COR-L47 (cell line): ENCODE measurements around the gene TANC1.

Experiments
- DNase-seq: peaks from one replicate; lab custom pipeline; 2025; lab: John Stamatoyannopoulos, UW

The TANC1 gene

GRCh38 chr2:158962074-158962473 is 6.4 kb upstream of the TANC1 start:
- no peak for DNase-seq

- DNase-seq, result no peak
Measured at GRCh38 chr2:158963071-158963470, 5.4 kb upstream of the TANC1 start.

DNA sequence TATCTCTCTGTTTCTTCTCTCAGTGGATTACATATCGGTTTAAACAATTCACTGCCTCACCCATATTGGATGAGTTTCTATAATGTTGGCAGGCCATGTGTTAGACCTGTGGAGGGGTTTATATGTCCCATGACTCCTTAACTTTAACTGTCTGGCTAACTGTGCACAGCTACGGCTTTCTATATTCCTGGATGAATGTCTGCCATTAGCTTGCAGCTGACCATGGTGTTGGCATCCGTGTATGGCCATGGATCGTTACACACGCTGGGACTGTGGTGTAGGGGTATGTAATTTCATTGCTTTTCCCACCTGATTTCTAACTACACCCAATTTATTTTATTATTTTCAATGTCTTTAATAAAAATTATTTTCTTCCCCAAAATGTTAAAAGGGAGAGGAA is 3.3 kb upstream of the TANC1 start:
- DNase-seq, result no peak

- DNase-seq, result no peak
Measured at GRCh38 chr2:158965641-158966040, 2.8 kb upstream of the TANC1 start.

DNA sequence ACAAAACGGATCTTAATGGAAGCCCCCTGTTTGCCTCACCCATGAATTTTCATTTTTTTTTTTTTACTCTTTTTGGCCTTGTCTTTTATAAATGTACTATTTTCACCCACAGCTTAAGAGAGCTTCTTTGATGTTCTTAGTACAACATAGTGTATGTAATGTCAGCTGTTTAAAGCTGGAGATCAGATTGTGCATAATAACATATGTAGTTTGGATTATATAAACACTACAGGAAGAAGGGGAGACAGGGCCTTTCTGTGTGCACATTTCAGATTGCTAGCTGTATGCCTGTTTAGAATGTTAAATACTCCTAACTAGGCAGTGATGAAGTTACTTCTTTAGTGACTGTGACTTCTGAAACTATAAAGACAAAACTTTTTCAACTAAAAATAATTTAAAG is 2.1 kb upstream of the TANC1 start:
- DNase-seq, result no peak

DNA sequence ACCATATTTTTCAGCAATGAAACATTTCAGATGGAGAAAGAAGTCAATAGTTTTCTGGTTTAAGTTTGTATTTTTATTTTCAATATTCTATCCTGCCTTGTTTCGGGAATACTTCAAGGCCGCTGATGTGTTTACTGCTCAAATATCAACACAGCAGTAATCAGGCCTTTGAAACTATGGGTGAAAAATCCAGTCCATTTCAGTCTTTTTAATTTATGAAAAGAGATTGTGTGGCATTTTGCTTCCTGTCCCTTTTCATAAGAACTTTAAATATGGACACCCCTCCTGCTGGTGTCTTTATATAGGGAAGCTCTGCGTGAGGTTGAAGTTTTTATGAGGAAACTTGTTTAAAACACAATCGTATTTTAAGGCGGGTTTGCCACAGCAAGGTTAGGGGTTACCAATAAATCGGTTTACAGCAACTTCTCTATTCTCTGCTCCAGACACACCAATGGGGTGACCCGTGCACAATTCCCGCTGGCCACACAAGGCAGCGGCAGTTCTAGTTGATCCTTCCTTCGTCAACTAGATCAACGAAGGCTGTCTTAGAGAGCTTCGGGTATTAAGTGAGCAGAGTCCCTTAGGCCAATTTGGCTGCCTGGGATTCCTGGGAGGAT is 1.2 kb upstream of the TANC1 start:
- no peak for DNase-seq

DNA sequence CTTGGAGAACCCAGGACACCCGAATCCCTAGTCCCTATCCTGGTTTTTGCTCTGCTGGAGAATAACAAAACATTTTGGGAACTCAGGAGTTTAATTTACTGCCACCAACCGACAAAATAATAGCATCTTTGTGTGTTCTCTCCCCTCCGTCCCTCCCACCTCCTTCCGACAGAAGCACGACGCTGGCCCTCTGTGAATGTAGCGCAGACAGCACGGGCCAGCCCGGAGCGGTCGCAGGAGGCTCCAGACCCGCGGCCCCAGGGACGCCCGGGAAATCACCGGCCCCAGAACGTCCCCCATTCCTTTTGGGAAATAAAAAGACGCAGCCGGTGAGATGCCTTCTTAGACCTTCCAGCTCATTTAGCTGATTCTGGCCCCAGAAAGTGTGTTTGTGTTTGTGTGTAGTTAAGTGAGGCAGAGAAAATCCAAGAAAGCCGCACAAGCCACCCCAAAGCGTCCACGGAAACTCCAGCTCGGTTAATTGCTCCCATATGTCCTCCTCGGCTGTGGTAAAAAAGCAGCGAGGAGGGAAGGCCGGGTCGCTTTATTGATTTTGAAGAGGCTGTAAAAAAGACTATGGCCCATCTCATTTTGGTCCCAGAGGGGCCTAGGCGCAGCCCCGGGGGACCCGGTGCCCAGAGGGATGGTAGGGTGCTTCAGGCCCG is 577 bp upstream of the TANC1 start:
- DNase-seq, result peak; percentile 40

DNA sequence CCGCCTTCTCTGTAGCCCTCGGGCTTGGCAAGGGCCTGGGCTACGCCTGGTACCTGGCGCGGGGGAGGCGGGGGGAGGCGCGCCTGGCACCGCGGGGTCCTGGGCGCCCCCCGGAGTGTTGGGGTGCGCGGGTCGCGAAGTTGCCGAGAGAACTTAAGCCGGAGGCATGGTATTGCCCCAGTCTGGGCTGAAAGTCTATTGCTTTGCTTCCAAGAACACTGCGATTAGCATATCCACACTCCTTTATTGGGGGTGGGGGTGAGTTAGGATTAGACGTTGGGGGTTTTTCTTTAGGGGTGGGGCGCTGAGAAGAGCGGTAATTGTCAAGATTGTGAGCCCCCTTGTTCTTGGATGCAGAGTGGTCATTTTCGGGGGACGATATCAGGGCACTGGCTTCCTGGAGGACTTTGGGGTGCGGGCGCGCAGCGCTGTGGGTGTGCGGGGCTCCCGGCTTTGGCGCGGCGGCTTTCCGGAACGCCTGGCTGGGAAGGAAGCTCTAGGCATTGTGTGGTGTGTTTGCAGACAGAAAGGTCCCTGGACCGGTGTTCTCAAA is 798 bp downstream of the TANC1 start:
- DNase-seq, result no peak

GRCh38 chr2:158969715-158970240 is 1.3 kb downstream of the TANC1 start:
- no peak for DNase-seq

GRCh38 chr2:158970241-158970751 is 1.9 kb downstream of the TANC1 start:
- DNase-seq, result no peak

DNA sequence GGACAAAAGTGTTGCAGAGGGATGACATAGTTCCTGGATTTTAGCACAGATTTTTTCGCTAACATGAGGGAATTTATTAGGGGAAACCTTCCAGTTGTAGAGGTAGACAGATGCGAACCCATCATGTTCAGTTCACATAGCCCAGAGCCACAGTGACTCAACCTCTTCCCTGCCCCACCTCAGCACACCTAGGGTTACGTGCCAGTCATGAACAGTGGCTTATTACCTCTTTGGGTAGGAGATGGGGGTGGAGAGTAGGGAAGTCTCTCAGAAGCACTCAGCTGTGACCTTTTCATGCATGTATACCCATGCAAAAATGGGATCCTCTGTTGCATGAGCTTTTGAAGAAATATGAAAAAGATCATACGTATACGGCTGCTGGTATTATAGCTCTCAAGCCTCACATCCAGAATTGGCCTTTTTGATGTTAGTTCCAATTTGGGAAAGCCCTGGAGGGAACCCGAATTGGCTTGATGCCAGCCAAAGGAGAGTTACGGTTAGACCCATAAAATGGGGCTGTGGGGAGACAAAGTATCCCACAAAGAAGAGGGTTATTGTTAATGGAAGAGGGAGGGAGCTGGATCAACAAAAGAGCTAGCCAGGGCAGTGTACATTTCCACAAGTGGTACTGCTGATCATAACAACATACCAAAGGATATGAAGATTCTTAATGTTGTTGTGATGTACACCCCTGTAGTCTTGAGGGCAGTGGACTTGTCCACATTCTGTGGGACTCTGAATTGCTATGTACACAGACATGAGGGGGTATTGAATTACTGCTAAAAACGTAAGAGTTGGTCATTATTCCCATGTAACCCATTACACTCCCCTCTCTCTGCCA is 4.9 kb downstream of the TANC1 start:
- DNase-seq, result peak; percentile 72

GRCh38 chr2:158975271-158975921 is 7.0 kb downstream of the TANC1 start:
- DNase-seq, result no peak

GRCh38 chr2:158979772-158980171 is 11.3 kb downstream of the TANC1 start:
- DNase-seq, result no peak

DNA sequence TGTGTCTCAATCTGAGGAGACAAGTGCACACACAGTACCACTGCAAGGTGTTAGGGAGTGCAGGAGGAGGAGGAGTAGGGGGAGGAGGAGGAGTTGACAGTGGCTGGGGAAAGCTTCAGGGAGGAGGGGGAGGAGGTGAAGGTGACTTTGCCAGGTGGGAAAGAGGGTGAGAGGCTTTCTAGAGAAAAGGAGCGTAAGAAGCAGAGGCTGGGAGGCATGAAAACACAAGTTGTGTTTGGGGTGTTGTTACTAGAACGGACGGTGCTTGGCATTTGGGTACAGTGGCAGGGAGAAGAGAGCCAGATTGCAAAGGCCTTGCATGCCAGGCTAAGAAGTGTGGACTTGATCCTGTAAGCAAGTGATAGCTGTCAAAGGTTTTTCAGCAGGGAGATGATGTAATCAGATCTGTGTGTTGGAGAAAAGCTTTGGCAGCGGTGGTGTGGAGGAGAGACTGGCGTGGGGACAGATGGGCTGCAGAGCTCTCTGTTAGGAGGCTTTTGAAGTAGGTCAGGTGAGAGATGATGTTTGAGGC is 16.2 kb downstream of the TANC1 start:
- no peak for DNase-seq

DNA sequence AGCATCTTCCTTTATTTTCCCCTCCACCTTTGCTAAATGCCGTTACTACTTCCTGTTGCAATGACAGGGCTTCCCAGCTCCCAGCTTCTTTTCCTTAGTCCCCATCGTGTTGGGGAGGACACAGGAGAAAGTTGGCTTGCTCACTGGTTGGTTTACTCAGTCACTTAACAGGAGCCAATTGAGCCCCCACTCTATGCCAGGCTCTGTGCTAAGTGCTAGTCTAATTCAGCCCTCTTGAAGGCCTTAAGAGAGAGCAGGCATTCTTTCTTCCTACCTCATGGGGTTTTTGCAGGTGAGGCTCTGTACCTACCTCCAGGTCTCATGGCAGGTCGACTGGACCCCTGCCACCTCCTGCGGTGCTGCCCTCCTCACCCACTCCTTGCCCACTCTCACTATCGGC is 20.1 kb downstream of the TANC1 start:
- DNase-seq, result no peak

DNA sequence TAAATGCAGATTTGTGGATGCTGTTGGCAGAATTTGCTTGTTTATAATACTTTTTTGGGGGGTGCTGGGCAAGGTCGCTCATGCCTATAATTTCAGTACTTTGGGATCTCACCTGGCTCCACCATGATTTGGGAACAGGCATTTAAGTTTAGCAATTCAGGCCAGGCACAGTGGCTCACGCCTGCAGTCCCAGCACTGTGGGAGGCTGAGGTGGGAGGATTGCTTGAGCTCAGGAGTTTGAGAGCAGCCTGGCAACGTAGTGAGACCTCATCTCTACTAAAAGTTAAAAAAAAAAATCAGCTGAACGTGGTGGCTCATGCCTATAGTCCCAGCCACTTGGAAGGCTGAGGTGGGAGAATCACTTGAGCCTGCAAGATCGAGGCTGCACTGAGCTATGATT is 20.7 kb downstream of the TANC1 start:
- no peak for DNase-seq

- no peak for DNase-seq
Measured at GRCh38 chr2:158990397-158991214, 22.2 kb downstream of the TANC1 start.

- no peak for DNase-seq
Measured at GRCh38 chr2:158993030-158993429, 24.6 kb downstream of the TANC1 start.

DNA sequence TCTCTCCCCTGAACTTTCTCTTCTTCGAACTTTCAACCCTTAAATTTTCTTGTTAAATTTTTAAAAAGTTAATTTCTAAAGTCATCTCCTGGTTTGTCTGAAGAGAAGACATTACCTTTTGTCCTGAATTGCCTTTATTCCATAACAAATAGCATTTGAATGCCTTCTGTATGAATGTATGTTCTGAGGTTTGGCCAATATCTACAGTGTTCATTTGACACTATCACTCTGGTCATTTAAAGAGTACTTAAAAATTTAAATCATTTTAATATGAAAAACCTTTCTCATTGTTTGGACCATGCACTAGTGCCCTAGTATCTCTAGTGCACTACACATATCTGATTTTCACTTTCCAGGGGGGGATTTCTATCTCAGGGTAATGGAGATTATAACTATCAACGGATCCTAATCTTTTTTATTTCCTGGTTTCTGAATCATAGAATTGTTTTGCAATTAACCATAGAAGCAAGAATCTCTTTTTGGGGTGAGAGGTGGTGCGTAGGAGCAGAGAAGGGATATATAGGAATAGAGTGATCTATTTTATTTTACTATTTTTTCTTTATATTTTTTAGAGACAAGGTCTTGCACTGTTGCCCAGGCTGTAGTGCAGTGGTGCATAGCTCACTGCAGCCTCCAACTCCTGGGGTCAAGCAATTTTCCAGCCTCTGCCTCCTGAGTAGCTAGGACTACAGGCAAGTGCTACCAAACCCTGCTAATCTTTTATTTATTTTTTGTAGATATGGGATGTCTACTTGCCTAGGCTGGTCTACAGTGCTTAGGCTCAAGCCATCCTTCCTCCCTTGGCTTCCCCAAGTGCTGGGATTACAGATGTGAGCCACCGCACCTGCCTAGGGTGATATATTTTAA is 25.5 kb downstream of the TANC1 start:
- no peak for DNase-seq
